GM18507 (cell line): Measurements from ENCODE around the gene FBXL17.
A peak's percentile ranks its signal among the peaks of the same experiment; 100 is the strongest.

Experiments
- DNase-seq: peaks from one replicate; pipeline ENCODE4 v3.0.0; 2011; ENCODE audit warnings: low read depth; ENCODE audit not compliant: insufficient read length; ENCODE audit errors: extremely low spot score
- FAIRE-seq: peaks from 2 replicates; lab custom pipeline; 2011; peaks lifted over from hg19 to GRCh38; lab: Jason Lieb, UNC

Gene FBXL17

GRCh38 chr5:108379722-108380530 is 2.0 kb downstream of the FBXL17 start:
- peak; percentile 41 for FAIRE-seq
- no peak for DNase-seq

- DNase-seq (no peak), FAIRE-seq (no peak)
These were observed 6.1 kb downstream of the FBXL17 start for GRCh38 chr5:108375768-108376167.

GRCh38 chr5:108373426-108373825 is 8.5 kb downstream of the FBXL17 start:
- no peak for DNase-seq
- FAIRE-seq, result no peak

- DNase-seq (no peak), FAIRE-seq (no peak)
These were observed 9.5 kb downstream of the FBXL17 start for GRCh38 chr5:108372369-108372768.

GRCh38 chr5:108371263-108371662 is 10.6 kb downstream of the FBXL17 start:
- FAIRE-seq (no peak), DNase-seq (no peak)

- no peak for FAIRE-seq
These were observed 12.7 kb downstream of the FBXL17 start for GRCh38 chr5:108369167-108369566.

GRCh38 chr5:108367679-108368334 is 14.1 kb downstream of the FBXL17 start:
- no peak for FAIRE-seq

More at GRCh38 chr5:108369167-108369566, 12.7 kb downstream of the FBXL17 start:
- DNase-seq, result no peak

GRCh38 chr5:108366500-108366899 is 15.4 kb downstream of the FBXL17 start:
- DNase-seq (no peak), FAIRE-seq (no peak)

More at GRCh38 chr5:108367679-108368334, 14.1 kb downstream of the FBXL17 start:
- DNase-seq, result no peak

GRCh38 chr5:108361771-108362170 is 20.1 kb downstream of the FBXL17 start:
- FAIRE-seq (no peak), DNase-seq (no peak)

GRCh38 chr5:108361239-108361638 is 20.7 kb downstream of the FBXL17 start:
- DNase-seq (no peak), FAIRE-seq (no peak)

GRCh38 chr5:108360280-108360679 is 21.6 kb downstream of the FBXL17 start:
- DNase-seq (no peak), FAIRE-seq (no peak)

- no peak for DNase-seq
- FAIRE-seq, result no peak
These were observed 25.6 kb downstream of the FBXL17 start for GRCh38 chr5:108356286-108356685.

GRCh38 chr5:108353087-108353486 is 28.8 kb downstream of the FBXL17 start:
- DNase-seq, result no peak
- FAIRE-seq, result no peak

GRCh38 chr5:108345541-108346171 is 36.2 kb downstream of the FBXL17 start:
- FAIRE-seq, result no peak

GRCh38 chr5:108344103-108344822 is 37.6 kb downstream of the FBXL17 start:
- DNase-seq (no peak), FAIRE-seq (no peak)

More at GRCh38 chr5:108345541-108346171, 36.2 kb downstream of the FBXL17 start:
- no peak for DNase-seq

- FAIRE-seq (no peak), DNase-seq (no peak)
These were observed 40.0 kb downstream of the FBXL17 start for GRCh38 chr5:108341866-108342265.

- FAIRE-seq (no peak), DNase-seq (no peak)
These were observed 41.8 kb downstream of the FBXL17 start for GRCh38 chr5:108340131-108340530.

- DNase-seq (no peak), FAIRE-seq (no peak)
These were observed 42.7 kb downstream of the FBXL17 start for GRCh38 chr5:108339220-108339619.

GRCh38 chr5:108334225-108334624 is 47.7 kb downstream of the FBXL17 start:
- no peak for FAIRE-seq
- DNase-seq, result no peak

- DNase-seq (no peak), FAIRE-seq (no peak)
These were observed 54.9 kb downstream of the FBXL17 start for GRCh38 chr5:108326982-108327381.
